ENCODE data around the gene SFRP2.

Gene SFRP2

DNA sequence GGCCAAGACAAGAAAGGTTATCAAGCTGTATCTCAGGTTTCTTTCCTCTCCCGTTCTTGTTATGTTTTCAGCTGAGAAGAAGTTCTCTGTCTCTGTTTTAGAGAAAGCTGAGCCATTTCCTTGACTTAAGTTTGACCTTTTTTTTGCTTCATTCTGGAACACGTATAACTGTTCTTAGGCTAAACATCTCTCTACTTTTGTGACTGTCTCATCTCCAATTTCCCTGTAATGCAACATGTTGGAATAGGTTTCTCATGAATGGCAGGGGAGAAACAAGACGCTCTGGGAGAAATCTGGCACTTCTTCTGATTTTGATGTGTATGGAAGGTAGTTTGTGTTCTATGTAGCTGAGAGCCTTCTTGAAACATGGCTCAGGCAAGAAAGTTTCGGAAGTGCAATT, 36.2 kb upstream of the SFRP2 start:
- no peak overlapping the region for H3K27ac ChIP-seq
- TF ChIP-seq, protein P1, sequence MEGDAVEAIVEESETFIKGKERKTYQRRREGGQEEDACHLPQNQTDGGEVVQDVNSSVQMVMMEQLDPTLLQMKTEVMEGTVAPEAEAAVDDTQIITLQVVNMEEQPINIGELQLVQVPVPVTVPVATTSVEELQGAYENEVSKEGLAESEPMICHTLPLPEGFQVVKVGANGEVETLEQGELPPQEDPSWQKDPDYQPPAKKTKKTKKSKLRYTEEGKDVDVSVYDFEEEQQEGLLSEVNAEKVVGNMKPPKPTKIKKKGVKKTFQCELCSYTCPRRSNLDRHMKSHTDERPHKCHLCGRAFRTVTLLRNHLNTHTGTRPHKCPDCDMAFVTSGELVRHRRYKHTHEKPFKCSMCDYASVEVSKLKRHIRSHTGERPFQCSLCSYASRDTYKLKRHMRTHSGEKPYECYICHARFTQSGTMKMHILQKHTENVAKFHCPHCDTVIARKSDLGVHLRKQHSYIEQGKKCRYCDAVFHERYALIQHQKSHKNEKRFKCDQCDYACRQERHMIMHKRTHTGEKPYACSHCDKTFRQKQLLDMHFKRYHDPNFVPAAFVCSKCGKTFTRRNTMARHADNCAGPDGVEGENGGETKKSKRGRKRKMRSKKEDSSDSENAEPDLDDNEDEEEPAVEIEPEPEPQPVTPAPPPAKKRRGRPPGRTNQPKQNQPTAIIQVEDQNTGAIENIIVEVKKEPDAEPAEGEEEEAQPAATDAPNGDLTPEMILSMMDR (conservative IDR thresholded peaks at IDR 0.05): no peak
- no peak for TF ChIP-seq ZFX (IDR thresholded peaks at IDR 0.05)

DNA sequence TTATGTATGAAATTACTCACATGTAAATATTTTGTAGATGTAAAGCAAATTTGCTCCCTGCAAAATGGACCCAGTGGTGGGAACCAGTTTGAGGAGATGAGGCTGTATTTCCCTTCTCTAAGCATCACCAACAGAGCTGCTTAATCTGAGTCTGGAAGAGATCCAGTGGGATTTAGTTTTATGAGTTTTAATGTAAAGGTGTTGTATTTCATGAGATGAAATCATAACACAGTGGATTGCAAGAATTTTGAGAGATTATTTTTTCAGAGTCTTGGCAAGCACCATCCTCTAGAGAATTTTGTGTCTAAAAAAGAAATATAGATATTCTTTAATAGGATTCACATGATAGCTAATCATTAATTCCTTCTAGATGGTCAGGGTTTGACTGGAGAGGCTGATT, 35.6 kb upstream of the SFRP2 start:
- TF ChIP-seq ZFX (IDR thresholded peaks at IDR 0.05): no peak
- TF ChIP-seq, protein P1 (conservative IDR thresholded peaks at IDR 0.05): no peak
- H3K27ac ChIP-seq: no peak overlapping the region

DNA sequence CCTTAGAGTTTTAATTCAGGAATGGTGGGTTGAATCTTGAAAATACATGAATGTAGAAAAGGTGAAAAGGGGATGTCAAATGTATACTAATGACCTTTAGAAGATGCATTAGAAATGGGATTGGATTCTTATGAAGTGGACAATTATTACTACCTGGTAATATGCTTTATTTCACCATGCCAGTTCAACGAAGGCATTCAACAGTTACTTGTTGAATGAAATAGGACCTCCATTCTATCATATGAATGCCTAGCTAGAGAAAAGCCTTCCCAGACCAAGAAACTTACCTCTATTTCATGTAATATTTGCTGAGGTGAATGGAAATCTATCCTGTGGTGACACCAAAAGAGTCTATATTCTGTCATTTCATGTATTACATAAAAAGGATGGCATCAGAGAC, 34.6 kb upstream of the SFRP2 start:
- TF ChIP-seq, protein P1 (conservative IDR thresholded peaks at IDR 0.05): no peak
- no peak for TF ChIP-seq ZFX (IDR thresholded peaks at IDR 0.05)
- H3K27ac ChIP-seq: no peak overlapping the region

DNA sequence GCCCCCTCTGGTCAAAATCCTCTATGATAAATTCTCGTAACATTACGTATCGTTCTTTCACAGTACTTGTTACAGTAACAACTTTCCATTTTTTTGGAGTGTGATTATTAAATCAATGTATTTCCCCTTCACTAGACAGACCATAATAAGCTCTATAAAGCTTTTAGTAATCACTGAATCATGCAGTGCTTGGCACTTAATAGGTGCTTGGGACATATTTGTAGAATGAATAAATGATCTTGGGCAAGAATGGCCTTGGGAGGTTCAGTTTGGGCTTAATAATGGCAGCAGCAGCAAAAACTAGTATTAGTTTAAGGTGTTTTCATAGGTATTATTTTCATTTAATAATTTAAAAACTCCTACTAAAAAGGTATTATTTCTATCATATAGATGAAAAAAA, 33.4 kb upstream of the SFRP2 start:
- no peak overlapping the region for H3K27ac ChIP-seq
- TF ChIP-seq ZFX (IDR thresholded peaks at IDR 0.05): no peak
- TF ChIP-seq, protein P1 (conservative IDR thresholded peaks at IDR 0.05): no peak

DNA sequence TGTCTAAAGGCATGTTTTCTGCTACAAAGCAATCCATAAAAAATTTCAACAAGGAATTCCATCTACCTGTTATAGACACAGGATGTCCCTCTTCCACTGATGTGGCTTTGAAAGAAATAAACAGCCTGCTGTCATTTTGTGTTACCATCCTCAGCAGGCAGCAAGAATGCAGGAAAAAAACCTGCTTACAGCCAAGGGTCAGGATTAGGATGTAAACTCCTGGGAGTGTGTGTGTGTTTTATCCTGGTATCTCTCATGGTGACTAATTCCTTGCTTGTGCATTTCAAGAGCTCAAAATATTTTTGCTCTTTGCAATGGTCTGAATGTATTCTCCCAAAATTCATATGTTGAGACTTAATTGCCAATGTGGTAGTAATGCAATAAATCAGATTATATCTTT, 28.6 kb upstream of the SFRP2 start:
- no peak overlapping the region for H3K27ac ChIP-seq
- TF ChIP-seq ZFX (IDR thresholded peaks at IDR 0.05): no peak
- TF ChIP-seq, protein P1 (conservative IDR thresholded peaks at IDR 0.05): no peak

DNA sequence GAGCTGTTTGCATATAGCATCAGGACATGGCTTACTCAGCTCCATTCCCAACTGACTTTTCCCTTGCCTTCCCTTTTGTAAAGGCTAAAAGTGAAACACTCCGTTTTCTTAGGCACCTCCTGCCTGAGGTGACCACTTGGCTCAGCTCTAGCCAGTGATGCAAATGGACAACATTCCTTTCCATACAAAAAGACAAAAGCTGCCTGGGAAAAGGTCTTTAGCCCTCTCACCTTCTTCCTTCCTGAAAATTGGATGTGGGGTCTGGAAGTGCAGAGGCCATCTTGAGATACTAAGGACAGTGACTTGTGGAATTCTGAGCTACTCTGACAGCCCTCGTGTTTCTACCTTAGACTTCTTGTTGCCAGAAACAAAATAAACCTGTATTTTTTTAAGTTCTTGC, 27.7 kb upstream of the SFRP2 start:
- TF ChIP-seq ZFX (IDR thresholded peaks at IDR 0.05): no peak
- TF ChIP-seq, protein P1 (conservative IDR thresholded peaks at IDR 0.05): no peak
- no peak overlapping the region for H3K27ac ChIP-seq

DNA sequence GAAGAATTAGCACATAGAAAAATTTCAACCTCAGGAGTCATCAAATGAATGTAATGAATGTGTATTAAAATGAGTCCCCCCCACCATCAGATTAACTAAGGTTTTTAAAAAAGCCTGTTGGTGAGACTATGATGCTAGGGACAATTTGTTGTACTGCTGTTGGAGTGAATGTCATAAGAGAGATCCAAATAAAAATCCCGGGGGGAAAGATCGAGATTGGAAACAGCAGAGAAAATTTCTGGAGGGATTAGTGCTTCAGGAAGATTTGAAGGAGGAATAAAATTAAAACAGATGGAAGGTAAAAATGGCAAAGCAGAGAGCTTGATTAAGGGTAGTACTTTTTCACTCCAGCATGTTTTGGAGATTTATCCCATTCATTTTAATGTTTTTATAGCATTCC, 25.9 kb upstream of the SFRP2 start:
- no peak overlapping the region for H3K27ac ChIP-seq
- TF ChIP-seq ZFX (IDR thresholded peaks at IDR 0.05): no peak
- TF ChIP-seq, protein P1 (conservative IDR thresholded peaks at IDR 0.05): no peak
